HepG2 (cell line): ENCODE results near the gene GJB4.

Experiments used
- BRCA1 ChIP-seq: sonication (generic); formaldehyde crosslinking; IDR thresholded peaks from 2 replicates; pipeline ENCODE4 v1.4.0; 2020; ENCODE audit warnings: missing genetic modification reagents
- NFRKB ChIP-seq: fragments of 450-650 bp; IDR thresholded peaks from 2 replicates; pipeline ENCODE4 v1.6.1; 2017
- POLR2A ChIP-seq, 2 experiments: IDR thresholded peaks; 2 replicates each; pipeline ENCODE4 v1.6.1; 2011; ENCODE audit warnings: low read depth in 2 of 2, low read length in 2 of 2, mild to moderate bottlenecking in 1 of 2, moderate library complexity in 1 of 2; ENCODE audit not compliant: insufficient read depth in 1 of 2
- SOX6 ChIP-seq, 2 experiments: fragments of 450-650 bp in 1 of 2; sonication (generic) in 1 of 2; formaldehyde crosslinking in 1 of 2; IDR thresholded peaks; 2 replicates each; pipeline versions ENCODE4 v1.4.0 to v1.6.1; 2017 to 2020; ENCODE audit warnings: antibody characterized with exemption in 1 of 2, mild to moderate bottlenecking in 1 of 2, missing genetic modification reagents in 1 of 2
- ZNF605 ChIP-seq: sonication (generic); formaldehyde crosslinking; IDR thresholded peaks from 2 replicates; pipeline ENCODE4 v1.8.0; 2022; ENCODE audit warnings: mild to moderate bottlenecking, missing genetic modification reagents
- ZNF639 ChIP-seq: conservative IDR thresholded peaks from 2 replicates; pipeline ENCODE4 v1.6.1; 2018; ENCODE audit warnings: missing genetic modification reagents
- TF ChIP-seq, protein P1 (sequence below): sonication (generic); formaldehyde crosslinking; IDR thresholded peaks from 2 replicates; pipeline ENCODE4 v1.4.0; 2020; ENCODE audit warnings: missing genetic modification reagents, mild to moderate bottlenecking, borderline replicate concordance

DNA sequence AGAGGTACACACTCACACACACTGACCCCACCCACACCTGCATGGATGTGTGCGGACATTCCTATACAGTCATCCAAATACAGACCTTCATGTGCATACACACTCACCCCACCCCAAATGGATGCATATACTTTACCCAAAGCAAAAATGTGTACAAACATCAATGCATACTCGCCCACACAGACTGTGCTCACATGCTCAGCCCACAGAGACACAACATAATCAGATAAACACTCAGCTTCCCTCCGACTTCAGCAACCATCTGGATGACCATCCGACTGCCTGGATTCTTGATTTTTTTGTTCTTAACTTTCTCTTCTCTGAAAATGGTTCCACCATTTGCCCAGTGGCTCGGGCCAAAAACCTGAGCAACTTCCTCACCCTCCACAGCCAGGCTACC, 29.1 kb upstream of the GJB4 start:
- TF ChIP-seq, protein P1, sequence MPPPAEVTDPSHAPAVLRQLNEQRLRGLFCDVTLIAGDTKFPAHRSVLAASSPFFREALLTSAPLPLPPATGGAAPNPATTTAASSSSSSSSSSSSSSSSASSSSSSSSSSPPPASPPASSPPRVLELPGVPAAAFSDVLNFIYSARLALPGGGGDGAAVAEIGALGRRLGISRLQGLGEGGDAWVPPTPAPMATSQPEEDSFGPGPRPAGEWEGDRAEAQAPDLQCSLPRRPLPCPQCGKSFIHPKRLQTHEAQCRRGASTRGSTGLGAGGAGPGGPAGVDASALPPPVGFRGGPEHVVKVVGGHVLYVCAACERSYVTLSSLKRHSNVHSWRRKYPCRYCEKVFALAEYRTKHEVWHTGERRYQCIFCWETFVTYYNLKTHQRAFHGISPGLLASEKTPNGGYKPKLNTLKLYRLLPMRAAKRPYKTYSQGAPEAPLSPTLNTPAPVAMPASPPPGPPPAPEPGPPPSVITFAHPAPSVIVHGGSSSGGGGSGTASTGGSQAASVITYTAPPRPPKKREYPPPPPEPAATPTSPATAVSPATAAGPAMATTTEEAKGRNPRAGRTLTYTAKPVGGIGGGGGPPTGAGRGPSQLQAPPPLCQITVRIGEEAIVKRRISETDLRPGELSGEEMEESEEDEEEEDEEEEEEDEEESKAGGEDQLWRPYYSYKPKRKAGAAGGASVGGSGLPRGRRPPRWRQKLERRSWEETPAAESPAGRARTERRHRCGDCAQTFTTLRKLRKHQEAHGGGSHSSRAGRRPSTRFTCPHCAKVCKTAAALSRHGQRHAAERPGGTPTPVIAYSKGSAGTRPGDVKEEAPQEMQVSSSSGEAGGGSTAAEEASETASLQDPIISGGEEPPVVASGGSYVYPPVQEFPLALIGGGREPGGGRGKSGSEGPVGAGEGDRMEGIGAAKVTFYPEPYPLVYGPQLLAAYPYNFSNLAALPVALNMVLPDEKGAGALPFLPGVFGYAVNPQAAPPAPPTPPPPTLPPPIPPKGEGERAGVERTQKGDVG (CRISPR knock-in tag) = no peak
- no peak for TF ChIP-seq SOX6 (IDR thresholded peaks at IDR 0.05)
- no peak for TF ChIP-seq SOX6 (CRISPR knock-in tag; IDR thresholded peaks at IDR 0.05)
- TF ChIP-seq ZNF605 (CRISPR knock-in tag) = no peak
- TF ChIP-seq BRCA1 (CRISPR knock-in tag) = no peak
- no peak for TF ChIP-seq NFRKB
- no peak for TF ChIP-seq ZNF639 (CRISPR knock-in tag)
- TF ChIP-seq POLR2A (IDR thresholded peaks at IDR 0.05; ENCODE audit: insufficient read depth in 1 of 2, low read depth in 2 of 2, low read length in 2 of 2) = no peak
